HepG2 (cell line): ENCODE measurements around the gene HTR2A. TPM values are rescaled to one million over a fixed set of nuclear protein-coding genes. Genes with fewer than 3 reads are reported as not detected.

Experiments
- ATAC-seq: fragments of 200-7000 bp; cut with Tn5 transposase; 3 replicates; pipeline ENCODE4 v1.9.1; 2020; ENCODE audit warnings: mild to moderate bottlenecking, moderate library complexity
- BruUV-seq: library from RNA; stranded (reverse); fragments of 400-500 nt; replicated peaks from 2 replicates; lab custom pipeline; 2021; lab: Mats Ljungman, UMichigan
- CTCF ChIA-PET: fragments of 300-600 bp; formaldehyde crosslinking; extraction: SDS; loops from one replicate; lab custom pipeline; 2021; ENCODE audit warnings: low total read pairs, inconsistent platforms, low intra/inter-chr PET ratio; lab: Yijun Ruan, JAX
- POLR2A ChIA-PET: fragments of 350-600 bp; sonication (Branson Sonifier 250); formaldehyde crosslinking; loops from one replicate; lab custom pipeline; 2020; ENCODE audit warnings: antibody characterized with exemption, inconsistent platforms; lab: Yijun Ruan, JAX
- DNase-seq: peaks from one replicate; pipeline ENCODE4 v3.0.0-alpha.2; 2015; ENCODE audit warnings: low spot score
- FAIRE-seq: peaks from 3 replicates; lab custom pipeline; 2011; peaks lifted over from hg19 to GRCh38; lab: Jason Lieb, UNC
- H2AFZ ChIP-seq: one replicate; pipeline ENCODE4 v1.6.1; 2011; ENCODE audit warnings: low read length, inconsistent platforms
- H3K27ac ChIP-seq: fragments of 300-600 bp; 3 replicates; pipeline ENCODE4 v1.8.0; 2011; ENCODE audit warnings: mixed run types, mild to moderate bottlenecking, mixed read lengths, low read length, inconsistent platforms; ENCODE audit not compliant: insufficient read depth; ENCODE audit errors: extremely low read length
- H3K27me3 ChIP-seq, 2 experiments: fragments of 200-600 bp in 1 of 2; 2 replicates in 1 of 2; 3 replicates in 1 of 2; pipeline versions ENCODE4 v1.6.0 to v1.8.0; 2011; ENCODE audit warnings: low read length in 2 of 2, mild to moderate bottlenecking in 2 of 2, moderate library complexity in 2 of 2, inconsistent platforms in 1 of 2; ENCODE audit not compliant: insufficient read depth in 2 of 2, control insufficient read depth in 1 of 2
- H3K36me3 ChIP-seq, 2 experiments: fragments of 200-600 bp in 1 of 2; replicated peaks in 1 of 2; 2 replicates in 1 of 2; 3 replicates in 1 of 2; pipeline versions ENCODE4 v1.5.1 to v1.8.0; 2011; ENCODE audit warnings: low read length in 2 of 2, inconsistent platforms in 1 of 2; ENCODE audit not compliant: insufficient read depth in 2 of 2, control insufficient read depth in 1 of 2
- H3K4me1 ChIP-seq: 2 replicates; pipeline ENCODE4 v1.5.1; 2012; ENCODE audit warnings: low read length, inconsistent platforms; ENCODE audit not compliant: insufficient read depth
- H3K4me2 ChIP-seq: 2 replicates; pipeline ENCODE4 v1.6.0; 2011; ENCODE audit warnings: low read depth, low read length, inconsistent platforms
- H3K4me3 ChIP-seq, 3 experiments: fragments of 200-600 bp in 1 of 3; sonication (generic), shearing (Covaris generic) in 1 of 3; replicated peaks in 1 of 3; 2 replicates each; pipeline ENCODE4 v1.5.1; 2011 to 2016; ENCODE audit warnings: low read length in 3 of 3, inconsistent platforms in 2 of 3, low read depth in 2 of 3, mild to moderate bottlenecking in 2 of 3, control low read depth in 1 of 3, mixed read lengths in 1 of 3; ENCODE audit not compliant: insufficient read depth in 1 of 3
- H3K79me2 ChIP-seq: one replicate; pipeline ENCODE4 v1.6.1; 2011; ENCODE audit warnings: low read length, inconsistent platforms; ENCODE audit not compliant: insufficient read depth
- H3K9ac ChIP-seq: 2 replicates; pipeline ENCODE4 v1.6.0; 2011; ENCODE audit warnings: mild to moderate bottlenecking, low read depth, low read length, inconsistent platforms; ENCODE audit not compliant: insufficient read depth
- H3K9me3 ChIP-seq: 2 replicates; pipeline ENCODE4 v1.5.1; 2012; ENCODE audit warnings: mild to moderate bottlenecking, low read length
- H4K20me1 ChIP-seq: 2 replicates; pipeline ENCODE4 v1.6.0; 2011; ENCODE audit warnings: inconsistent platforms, mild to moderate bottlenecking, low read length, moderate library complexity; ENCODE audit not compliant: insufficient read depth
- HMG20B ChIP-seq: conservative IDR thresholded peaks from 2 replicates; pipeline ENCODE4 v1.6.1; 2016; ENCODE audit warnings: missing genetic modification reagents, missing compliant biosample characterization
- JUND ChIP-seq: sonication (generic); formaldehyde crosslinking; IDR thresholded peaks from 2 replicates; pipeline ENCODE4 v1.8.0; 2022; ENCODE audit warnings: mild to moderate bottlenecking, missing genetic modification reagents
- KDM4B ChIP-seq: sonication (generic); formaldehyde crosslinking; IDR thresholded peaks from 2 replicates; pipeline ENCODE4 v1.4.0; 2020; ENCODE audit warnings: missing genetic modification reagents
- KLF15 ChIP-seq: sonication (generic); formaldehyde crosslinking; IDR thresholded peaks from 2 replicates; pipeline ENCODE4 v1.8.1; 2023; ENCODE audit warnings: borderline replicate concordance, mild to moderate bottlenecking, inconsistent platforms, missing genetic modification reagents, mixed read lengths
- MTF2 ChIP-seq: sonication (generic); formaldehyde crosslinking; IDR thresholded peaks from 2 replicates; pipeline ENCODE4 v1.5.0; 2020; ENCODE audit warnings: missing genetic modification reagents, borderline replicate concordance
- NR2C2 ChIP-seq: sonication (generic); formaldehyde crosslinking; IDR thresholded peaks from 2 replicates; pipeline ENCODE4 v1.4.0; 2020; ENCODE audit warnings: missing genetic modification reagents, mild to moderate bottlenecking, moderate library complexity, borderline replicate concordance
- PCBP1 ChIP-seq: fragments of 200-400 bp; formaldehyde crosslinking; IDR thresholded peaks from 2 replicates; pipeline ENCODE4 v1.6.1; 2017; ENCODE audit warnings: mild to moderate bottlenecking, low read depth, low read length, borderline replicate concordance
- SUZ12 ChIP-seq: fragments of 150-350 bp; IDR thresholded peaks from 2 replicates; pipeline ENCODE4 v1.6.1; 2014; ENCODE audit warnings: low read depth, low read length
- TARDBP ChIP-seq: sonication (generic); formaldehyde crosslinking; IDR thresholded peaks from 2 replicates; pipeline ENCODE4 v1.8.0; 2022; ENCODE audit warnings: mild to moderate bottlenecking, missing genetic modification reagents
- ZBTB38 ChIP-seq: sonication (generic); formaldehyde crosslinking; IDR thresholded peaks from 2 replicates; pipeline ENCODE4 v1.5.1; 2020; ENCODE audit warnings: mild to moderate bottlenecking, missing genetic modification reagents
- ZNF354B ChIP-seq: sonication (generic); formaldehyde crosslinking; IDR thresholded peaks from 2 replicates; pipeline ENCODE4 v1.8.0; 2022; ENCODE audit warnings: mild to moderate bottlenecking, missing genetic modification reagents
- in situ Hi-C: cut with HindIII; loops from 2 replicates; pipeline ENCODE4 v1.10.0; 2017; ENCODE audit warnings: low pct_unique_long_range_greater_than_20kb; ENCODE audit not compliant: extremely low pct_ligation_motif_present
- intact Hi-C: fragments of 100-400 bp; cut with micrococcal nuclease; formaldehyde crosslinking; loops from one replicate; pipeline ENCODE4 v1.10.0; 2022; ENCODE audit not compliant: unreplicated experiment
- polyA plus RNA-seq, 8 experiments: library from polyadenylated mRNA; depleted of rRNA in 3 of 8; stranded (reverse) in 7 of 8; unstranded in 1 of 8; fragments of >200 nt; fragmentation: Illumina TruSeq in 4 of 8; extraction: Trizol in 4 of 8; gene quantifications; 2 replicates each; pipeline versions ENCODE4 v1.2.1 to v1.2.3, GENCODE V29; 2011 to 2016; ENCODE audit warnings: low read depth in 4 of 8, missing spikeins in 1 of 8, mixed read lengths in 1 of 8; ENCODE audit not compliant: insufficient read depth in 1 of 8
- total RNA-seq, 5 experiments: library from RNA; depleted of rRNA; stranded (reverse); fragments of >200 nt; fragmentation: Illumina TruSeq; extraction: Trizol; gene quantifications; 2 replicates each; pipeline ENCODE4 v1.2.3, GENCODE V29; 2016; ENCODE audit warnings: low read depth in 1 of 5

The HTR2A gene
- total and polyA plus RNA-seq, 2 of the 13 experiments (the other 11 are each of a cell fraction or from before 2014, with no cell fraction given) = not detected

DNA sequence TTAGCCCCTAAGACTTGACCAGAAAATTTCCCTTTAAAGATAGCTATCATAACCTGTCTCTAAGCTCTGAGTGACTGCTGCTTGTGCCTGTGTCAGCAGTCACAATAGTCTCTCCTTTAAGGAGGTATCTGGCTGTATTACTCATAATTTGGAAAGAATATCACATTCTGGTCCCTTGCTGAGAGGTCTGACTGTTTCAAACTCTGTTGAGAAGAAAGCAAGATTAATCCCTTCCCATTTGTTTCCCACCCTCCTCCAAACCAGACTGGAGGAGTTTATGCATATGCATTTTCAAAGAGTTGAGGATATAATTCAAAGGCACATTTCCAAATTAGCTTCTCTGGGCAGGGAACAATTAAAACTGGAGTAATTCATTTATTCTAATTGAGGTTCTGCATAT is 2.3 kb downstream of the HTR2A start:
- BruUV-seq = no TSS peak
- FAIRE-seq (no peak), ATAC-seq (no peak), DNase-seq (no peak)
- Histone ChIP-seq H3K9me3 (no peaks in the 10 kb centered on the region), H4K20me1 (no peaks in the 10 kb centered on the region), H3K27me3 (peaks cover 0 to 15% of the 10 kb centered on the region in 2 experiments; a peak in 2 of 5 replicates), H3K36me3 (no peaks in the 10 kb centered on the region), H3K27ac (no peak overlapping the region), H3K4me3 (no peak overlapping the region), H3K4me2 (no peak overlapping the region), H2AFZ (no peak overlapping the region), H3K79me2 (no peaks in the 10 kb centered on the region), H3K4me1 (no peaks in the 10 kb centered on the region), H3K9ac (no peak overlapping the region)
- ChIA-PET POLR2A (no interaction called here), CTCF (no interaction called here)
- in situ Hi-C loops = no loop called here
- intact Hi-C loops = no loop called here
- TF ChIP-seq KDM4B (CRISPR knock-in tag) = no peak
- TF ChIP-seq TARDBP = no peak
- TF ChIP-seq HMG20B (CRISPR knock-in tag) = no peak
- TF ChIP-seq NR2C2 (CRISPR knock-in tag) = no peak
- TF ChIP-seq PCBP1 = no peak
- TF ChIP-seq ZNF354B (CRISPR knock-in tag) = no peak
- TF ChIP-seq JUND (CRISPR knock-in tag) = no peak
- TF ChIP-seq ZBTB38 (CRISPR knock-in tag) = no peak
- no peak for TF ChIP-seq KLF15
- no peak for TF ChIP-seq MTF2 (CRISPR knock-in tag)
- no peak for TF ChIP-seq SUZ12
